Measurements from ENCODE around the gene PDZD8.

Gene PDZD8

GRCh38 chr10:117375360-117376178 is at the start of gene PDZD8:
Gene PDZD8, minus strand, starts transcription at chr10:117375440. Its CDS starts 213 bp downstream, at chr10:117375227.
- DNase-seq (ENCODE audit: low read depth): peak; percentile 58

- no peak for DNase-seq (ENCODE audit: low read depth)
Measured at GRCh38 chr10:117424171-117424570, 48.9 kb upstream of the PDZD8 start.

GRCh38 chr10:117421985-117422384 is 46.7 kb upstream of the PDZD8 start:
- no peak for DNase-seq (ENCODE audit: low read depth)

- no peak for DNase-seq (ENCODE audit: low read depth)
Measured at GRCh38 chr10:117420768-117421167, 45.5 kb upstream of the PDZD8 start.

- DNase-seq (ENCODE audit: low read depth): no peak
Measured at GRCh38 chr10:117419921-117420320, 44.7 kb upstream of the PDZD8 start.

GRCh38 chr10:117419159-117419558 is 43.9 kb upstream of the PDZD8 start:
- no peak for DNase-seq (ENCODE audit: low read depth)

DNA sequence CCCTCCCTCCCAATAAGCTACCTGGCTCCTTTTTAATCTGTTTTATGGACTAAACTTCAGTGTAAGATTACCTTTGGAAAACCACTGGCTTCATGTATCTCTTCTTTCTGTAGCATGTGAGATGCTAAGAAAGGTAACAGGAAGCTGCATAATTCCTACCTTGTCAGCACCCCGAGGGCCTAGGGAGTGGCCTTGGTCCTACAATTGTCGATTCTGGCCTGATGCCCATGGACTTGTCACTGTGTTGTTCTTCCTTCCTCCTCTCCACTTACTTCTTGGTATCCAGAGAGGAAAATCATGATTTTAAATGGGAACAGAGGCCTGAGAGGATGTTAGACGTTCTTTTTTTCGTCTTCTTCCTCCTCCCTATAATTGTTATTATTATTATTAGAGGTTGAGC is 42.9 kb upstream of the PDZD8 start:
- no peak for DNase-seq (ENCODE audit: low read depth)

- DNase-seq (ENCODE audit: low read depth): no peak
Measured at GRCh38 chr10:117417196-117417595, 42.0 kb upstream of the PDZD8 start.

- DNase-seq (ENCODE audit: low read depth): no peak
Measured at GRCh38 chr10:117413928-117414618, 38.8 kb upstream of the PDZD8 start.

- DNase-seq (ENCODE audit: low read depth): no peak
Measured at GRCh38 chr10:117412469-117413010, 37.3 kb upstream of the PDZD8 start.

DNA sequence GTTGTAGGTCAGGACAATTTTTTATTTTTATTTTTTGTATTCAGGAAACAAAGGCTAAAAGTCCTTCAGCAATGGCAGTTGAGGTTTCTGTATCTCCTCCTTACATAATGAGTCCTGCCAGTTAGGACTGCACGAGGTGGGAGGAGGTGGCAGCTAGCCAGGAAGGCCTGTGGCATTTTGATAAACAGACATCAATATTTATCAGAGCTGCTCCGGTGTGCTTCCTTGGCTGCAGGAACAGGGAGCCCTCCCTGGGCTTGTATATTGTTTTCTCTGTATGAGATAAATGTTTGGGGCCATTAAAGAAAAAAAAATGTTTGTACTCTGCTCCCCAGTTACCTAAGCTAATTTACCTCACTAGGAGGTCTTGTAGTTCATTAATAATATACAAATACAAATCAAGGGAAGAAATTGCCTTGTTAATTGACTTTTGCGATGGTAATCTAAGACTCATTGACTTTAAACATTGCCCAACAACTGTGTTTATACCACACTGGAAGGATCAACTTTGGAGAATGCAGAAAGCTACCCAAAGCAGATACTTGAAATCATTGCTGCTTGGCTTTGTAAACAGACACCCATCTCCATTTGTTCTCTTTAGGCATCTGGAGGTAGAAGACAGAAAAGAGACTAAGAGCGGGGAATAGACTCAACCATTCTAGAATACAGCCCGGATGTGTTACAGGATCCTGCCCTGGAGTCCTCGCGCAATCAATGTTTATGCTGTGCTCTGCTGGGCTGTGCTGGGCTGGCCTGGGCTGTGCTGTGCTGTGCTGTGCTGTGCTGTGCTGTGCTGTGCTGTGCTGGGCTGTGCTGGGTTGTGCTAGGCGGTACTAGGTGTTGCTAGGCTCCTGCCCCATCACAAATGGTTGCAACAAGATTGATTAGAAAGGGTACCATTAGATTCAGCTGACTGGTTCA is 36.5 kb upstream of the PDZD8 start:
- DNase-seq (ENCODE audit: low read depth): no peak

DNA sequence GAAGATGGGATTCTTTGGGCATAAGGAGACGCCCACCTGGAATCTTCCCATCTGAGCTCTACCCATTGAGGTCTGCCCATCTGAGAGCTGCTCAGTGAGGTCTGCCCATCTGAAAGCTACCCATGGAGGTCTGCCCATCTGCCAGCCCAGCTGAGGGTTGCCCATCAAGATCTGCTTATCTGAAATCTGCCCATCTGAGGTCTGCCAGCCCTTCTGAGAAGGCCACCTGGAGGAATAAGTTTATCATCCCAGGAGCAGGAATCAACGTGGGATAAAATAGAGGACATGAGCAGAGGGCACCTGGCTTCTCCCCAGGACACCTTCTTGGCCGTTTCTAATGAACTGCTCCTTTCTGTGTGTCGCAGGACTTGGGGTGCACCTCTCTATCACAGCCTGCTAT is 35.3 kb upstream of the PDZD8 start:
- no peak for DNase-seq (ENCODE audit: low read depth)

DNA sequence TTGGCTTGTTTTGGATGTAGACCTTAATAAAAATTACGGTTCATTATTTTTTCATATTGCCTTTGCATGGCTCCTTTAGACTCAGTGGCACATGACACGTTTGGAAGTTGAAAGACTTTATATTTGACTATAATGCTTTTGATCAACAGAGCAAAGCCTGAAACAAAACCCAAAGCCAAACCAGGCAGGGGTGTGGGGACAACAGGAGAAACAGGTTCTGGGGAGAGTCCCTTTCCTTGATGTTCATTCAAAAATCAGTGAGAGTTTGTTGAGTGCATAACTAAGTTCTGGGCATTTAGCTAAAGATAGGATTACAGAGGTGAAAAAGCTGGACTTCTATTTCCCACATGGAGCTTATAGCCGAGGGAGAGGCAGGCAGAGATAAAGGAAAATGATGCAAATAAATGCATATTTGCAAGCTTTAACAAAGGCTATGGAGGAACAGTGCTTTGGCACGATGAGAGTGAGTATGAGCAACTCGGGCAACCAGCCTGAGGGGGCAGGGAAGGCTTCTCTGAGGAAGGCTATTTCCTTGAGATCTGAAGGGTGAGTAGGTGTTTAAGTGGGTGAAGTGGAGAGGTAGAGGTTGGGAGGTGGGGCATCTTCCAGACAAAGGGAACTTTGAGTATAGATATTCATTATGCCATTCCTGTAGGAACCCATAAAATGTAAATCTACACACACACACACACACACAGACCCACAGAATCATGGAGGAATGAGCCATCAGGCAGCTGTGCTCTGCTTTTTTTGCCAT is 34.5 kb upstream of the PDZD8 start:
- DNase-seq (ENCODE audit: low read depth): no peak

DNA sequence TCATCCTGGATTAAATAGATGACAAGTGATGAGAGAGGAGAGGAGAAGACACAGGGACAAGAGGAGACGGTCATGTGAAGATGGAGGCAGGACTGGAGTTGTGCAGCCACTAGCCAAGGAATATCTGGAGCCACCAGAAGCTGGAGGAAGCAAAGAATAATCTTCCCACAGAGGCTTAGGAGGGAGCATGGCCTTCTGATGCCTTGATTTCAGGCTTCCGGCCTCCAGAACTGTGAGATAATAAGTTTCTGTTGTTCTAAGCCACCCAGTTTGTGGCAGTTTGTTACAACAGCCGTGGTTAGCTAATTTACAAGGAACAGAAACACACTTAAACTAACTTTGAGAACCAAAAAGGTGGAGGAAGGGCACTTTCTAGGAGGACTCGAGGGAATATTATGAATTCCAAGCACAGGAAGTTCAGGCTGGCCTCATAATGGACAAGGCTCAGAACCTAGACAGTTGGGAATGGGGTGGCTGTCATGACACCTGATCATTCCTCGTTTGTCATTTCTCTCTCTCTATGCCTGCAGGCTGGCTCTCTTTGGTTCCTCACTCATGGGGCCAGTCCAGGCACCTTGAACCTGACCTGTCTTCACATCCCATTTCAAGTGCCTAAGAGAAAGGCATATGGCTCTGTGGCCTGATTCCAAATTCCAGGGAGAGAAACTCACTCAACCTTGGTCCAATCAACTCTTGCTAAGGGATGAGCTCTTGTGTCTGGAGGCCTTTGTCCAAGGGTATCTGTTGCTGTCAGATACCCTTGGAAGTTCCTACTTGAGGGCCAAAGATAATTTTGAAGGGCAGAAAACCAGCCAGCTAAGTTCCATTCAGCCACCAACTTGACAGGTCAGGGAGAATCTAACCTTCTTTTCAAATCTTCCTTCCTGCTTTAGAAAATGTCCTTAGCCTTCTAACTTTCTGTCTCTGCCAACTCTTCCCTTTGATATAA is 33.5 kb upstream of the PDZD8 start:
- DNase-seq (ENCODE audit: low read depth): no peak

GRCh38 chr10:117405730-117406129 is 30.5 kb upstream of the PDZD8 start:
- DNase-seq (ENCODE audit: low read depth): no peak

DNA sequence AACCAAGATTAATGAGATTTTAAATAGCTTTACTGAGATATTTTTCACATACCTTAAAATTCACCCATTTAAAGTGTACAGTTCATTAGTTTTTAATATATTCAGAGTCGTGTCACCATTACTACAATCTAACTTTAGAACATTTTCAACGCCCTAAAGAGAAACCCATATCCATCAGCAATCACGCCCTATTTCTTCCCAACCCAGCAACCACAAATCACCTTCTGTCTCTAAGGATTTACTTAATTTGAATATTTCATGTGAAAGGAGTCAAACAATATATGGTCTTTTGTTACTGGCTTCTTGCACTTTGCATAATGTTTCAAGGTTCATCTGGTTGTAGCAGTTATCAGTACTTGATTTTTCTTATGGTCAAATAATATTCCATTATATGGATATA is 25.1 kb upstream of the PDZD8 start:
- DNase-seq (ENCODE audit: low read depth): no peak

DNA sequence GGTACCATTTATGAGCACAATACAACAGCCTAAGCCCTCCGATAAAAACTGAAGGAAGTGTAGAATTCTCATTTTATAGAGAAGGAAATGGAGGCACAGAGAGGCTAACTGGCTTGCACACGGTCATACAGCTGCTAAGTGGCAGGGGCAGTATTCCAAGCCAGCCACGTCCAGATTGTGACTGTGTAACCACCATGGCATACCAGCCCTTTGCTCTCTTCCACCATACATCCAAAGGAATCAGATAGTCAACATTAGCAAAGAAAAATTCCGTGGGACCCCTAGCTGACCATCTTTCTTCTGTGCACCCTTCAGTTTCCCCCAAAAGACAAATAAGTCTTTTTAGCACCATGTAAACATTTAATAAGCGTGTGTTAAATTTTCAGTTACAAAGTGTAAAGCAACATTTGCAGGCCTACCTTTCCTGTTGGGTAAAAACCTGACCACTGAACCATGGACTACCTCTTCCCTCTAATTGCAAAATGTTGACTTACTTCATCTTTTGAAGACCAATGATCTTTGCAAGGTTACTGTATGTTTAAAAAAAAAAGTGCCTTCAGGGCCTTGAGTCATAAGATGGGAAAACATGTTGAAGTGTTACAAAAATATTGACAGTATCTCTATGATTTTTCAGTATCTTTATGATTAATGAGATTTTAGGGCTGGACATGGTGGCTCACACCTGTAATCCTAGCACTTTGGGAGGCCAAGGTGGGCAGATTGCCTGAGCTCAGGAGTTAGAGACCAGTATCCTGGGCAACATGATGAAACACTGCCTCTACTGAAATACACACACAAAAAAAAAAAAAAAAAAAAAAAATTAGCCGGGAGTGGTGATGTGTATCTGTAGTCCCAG is 24.3 kb upstream of the PDZD8 start:
- no peak for DNase-seq (ENCODE audit: low read depth)

GRCh38 chr10:117398029-117398428 is 22.8 kb upstream of the PDZD8 start:
- no peak for DNase-seq (ENCODE audit: low read depth)
